ENCODE results near the gene SLC1A3. TPM values are rescaled to one million over a fixed set of nuclear protein-coding genes. Genes with fewer than 3 reads are reported as not detected.

SLC1A3 gene
- total RNA-seq, 1 experiment from 2014 or later = 18.6 TPM

- Histone ChIP-seq H2BK12ac (ENCODE audit: insufficient read length, low read depth, low read length) (no peak overlapping the region), H3K27me3 (ENCODE audit: insufficient read depth, low read length) (no peaks in the 10 kb centered on the region), H2AFZ (ENCODE audit: low read length) (no peak overlapping the region)
Measured at GRCh38 chr5:36726317-36726716, 119.9 kb downstream of the SLC1A3 start.

More at GRCh38 chr5:36726317-36726716, 119.9 kb downstream of the SLC1A3 start:
- H2BK120ac ChIP-seq (ENCODE audit: low read depth, low read length, poor library complexity, severe bottlenecking) = no peak overlapping the region
- no peak overlapping the region for H3K9ac ChIP-seq (ENCODE audit: extremely low read depth, insufficient read length, low read length)
- Mint-ChIP-seq H3K4me1 (peaks cover 6 to 11% of the 10 kb centered on the region in 2 experiments; a peak in 3 of 4 replicates), H3K4me3 (no peak overlapping the region), H3K27me3 (ENCODE audit: low read depth) (no peaks in the 10 kb centered on the region), H3K9me3 (no peaks in the 10 kb centered on the region), H3K27ac (no peak overlapping the region), H3K36me3 (ENCODE audit: insufficient read depth in 1 of 3, low read depth in 3 of 3) (no peaks in the 10 kb centered on the region)
- H2BK20ac ChIP-seq (ENCODE audit: low read depth, low read length, poor library complexity, severe bottlenecking) = no peak overlapping the region
- H3K23me2 ChIP-seq (ENCODE audit: insufficient read length, low read depth, low read length, poor library complexity, severe bottlenecking) = no peaks in the 10 kb centered on the region
- no peak overlapping the region for H2BK15ac ChIP-seq (ENCODE audit: low read depth, low read length)
- no peak overlapping the region for H4K91ac ChIP-seq (ENCODE audit: insufficient read length, low read depth, low read length)
- H3K4ac ChIP-seq (ENCODE audit: low read depth, low read length) = no peak overlapping the region
- H3K27ac ChIP-seq (ENCODE audit: insufficient read length, low read depth, low read length) = no peak overlapping the region
- no peaks in the 10 kb centered on the region for H4K20me1 ChIP-seq (ENCODE audit: control insufficient read depth, insufficient read depth, insufficient read length)
- TF ChIP-seq CTCF (conservative IDR thresholded peaks at IDR 0.05) = no peak
- H3K79me2 ChIP-seq (ENCODE audit: insufficient read depth, low read length) = no peaks in the 10 kb centered on the region
- no peak overlapping the region for H3K4me2 ChIP-seq (ENCODE audit: insufficient read depth, insufficient read length, low read length)
- H3T11ph ChIP-seq (ENCODE audit: low read length) = no peak overlapping the region
- no peak overlapping the region for H2AK5ac ChIP-seq (ENCODE audit: insufficient read length, low read length)
- no peak for DNase-seq
- H4K8ac ChIP-seq (replicated peaks; ENCODE audit: insufficient read length, low read depth, low read length) = no peak overlapping the region
- H3K56ac ChIP-seq (ENCODE audit: insufficient read length, low read depth, low read length) = no peak overlapping the region
- no peak overlapping the region for H4K5ac ChIP-seq (ENCODE audit: insufficient read length, low read depth, low read length)
- H3K79me1 ChIP-seq (ENCODE audit: insufficient read depth, low read depth, low read length, poor library complexity, severe bottlenecking) = no peaks in the 10 kb centered on the region
- no peaks in the 10 kb centered on the region; the same call in 1 of the 2 replicates for H3K4me1 ChIP-seq (ENCODE audit: insufficient read depth, low read length)
- 100% methylated on average over 1 of the region's 1 CpG for WGBS (ENCODE audit: extremely low coverage, insufficient read length, low lambda C conversion rate)
- no peak overlapping the region for H3K18ac ChIP-seq (ENCODE audit: insufficient read length, low read depth, low read length)
- no peak overlapping the region for H3K23ac ChIP-seq (ENCODE audit: insufficient read length, low read depth, low read length)
- H3K14ac ChIP-seq (ENCODE audit: insufficient read depth, low read length) = no peak overlapping the region
- H3K9me3 ChIP-seq (ENCODE audit: control insufficient read depth, low read depth, low read length) = no peaks in the 10 kb centered on the region
- H2BK5ac ChIP-seq (ENCODE audit: insufficient read length, low read length) = no peak overlapping the region

All from H9 (cell line).